SH-SY5Y (cell line): ENCODE data around the gene THADA.

Experiments used
- GATA2 ChIP-seq: IDR thresholded peaks from 2 replicates; pipeline ENCODE4 v1.6.1; 2011; ENCODE audit warnings: mild to moderate bottlenecking, low read depth, low read length
- GATA3 ChIP-seq: IDR thresholded peaks from 2 replicates; pipeline ENCODE4 v1.6.1; 2011; ENCODE audit warnings: low read depth, mild to moderate bottlenecking, low read length, moderate library complexity

Gene THADA

GRCh38 chr2:43611987-43612894 lies 16.4 kb upstream of the THADA start:
- TF ChIP-seq GATA2 (no peak), GATA3 (no peak)

GRCh38 chr2:43610361-43610760 lies 14.5 kb upstream of the THADA start:
- TF ChIP-seq GATA3 (no peak), GATA2 (no peak)

GRCh38 chr2:43609290-43609918 lies 13.6 kb upstream of the THADA start:
- no peak for TF ChIP-seq GATA3
- TF ChIP-seq GATA2: no peak

GRCh38 chr2:43605851-43606250 lies 10.0 kb upstream of the THADA start:
- no peak for TF ChIP-seq GATA3

- TF ChIP-seq GATA3 (no peak), GATA2 (no peak)
These were observed 9.3 kb upstream of the THADA start for GRCh38 chr2:43605079-43605655.

- TF ChIP-seq GATA3: no peak
- TF ChIP-seq GATA2: no peak
These were observed 8.8 kb upstream of the THADA start for GRCh38 chr2:43604674-43605073.

GRCh38 chr2:43594875-43595274 lies 963 bp downstream of the THADA start:
- no peak for TF ChIP-seq GATA3
- no peak for TF ChIP-seq GATA2

- no peak for TF ChIP-seq GATA2
- no peak for TF ChIP-seq GATA3
These were observed 2.6 kb downstream of the THADA start for GRCh38 chr2:43593254-43593653.

- TF ChIP-seq GATA2: no peak
- TF ChIP-seq GATA3: no peak
These were observed 3.4 kb downstream of the THADA start for GRCh38 chr2:43592443-43592842.

- TF ChIP-seq GATA3: no peak
- no peak for TF ChIP-seq GATA2
These were observed 10.1 kb downstream of the THADA start for GRCh38 chr2:43585708-43586107.

GRCh38 chr2:43579275-43579981 lies 16.4 kb downstream of the THADA start:
- TF ChIP-seq GATA2 (no peak), GATA3 (no peak)

GRCh38 chr2:43576981-43577892 lies 18.6 kb downstream of the THADA start:
- TF ChIP-seq GATA3: no peak
- no peak for TF ChIP-seq GATA2

GRCh38 chr2:43572244-43572643 lies 23.6 kb downstream of the THADA start:
- TF ChIP-seq GATA3 (no peak), GATA2 (no peak)
